Vagina (tissue), 2 donors: ENCODE data around the gene FMC1.

Experiments used
- CTCF ChIP-seq, 3 experiments: fragments of 450-650 bp in 2 of 3; fragments of 200-600 bp in 1 of 3; sonication (generic) in 1 of 3; IDR thresholded peaks; one replicate each; pipeline ENCODE4 v1.5.1; 2017 to 2019; ENCODE audit warnings: antibody characterized with exemption in 3 of 3, mild to moderate bottlenecking in 2 of 3, moderate library complexity in 2 of 3
- POLR2A ChIP-seq, 2 donors: fragments of 450-650 bp; IDR thresholded peaks; one replicate each; pipeline ENCODE4 v1.6.1; 2017; ENCODE audit warnings: antibody characterized with exemption in 2 of 2, mild to moderate bottlenecking in 2 of 2, moderate library complexity in 2 of 2
- POLR2AphosphoS5 ChIP-seq, 2 donors: sonication (generic); formaldehyde crosslinking; IDR thresholded peaks; one replicate each; pipeline ENCODE4 v1.9.0; 2017; ENCODE audit warnings: antibody characterized with exemption in 2 of 2, mild to moderate bottlenecking in 2 of 2, low read depth in 1 of 2; ENCODE audit not compliant: insufficient read depth in 1 of 2

- TF ChIP-seq CTCF (IDR thresholded peaks at IDR 0.05), result no peak
- no peak for TF ChIP-seq POLR2A (IDR thresholded peaks at IDR 0.05)
- no peak for TF ChIP-seq POLR2AphosphoS5 (IDR thresholded peaks at IDR 0.05; ENCODE audit: insufficient read depth in 1 of 2, low read depth in 1 of 2)
Observed at GRCh38 chr7:139293534-139293933, 47.6 kb upstream of the FMC1 start.
